Measurements from ENCODE around the gene NKD2. TPM values are rescaled to one million over a fixed set of nuclear protein-coding genes. Genes with fewer than 3 reads are reported as not detected.

Gene NKD2
- total RNA-seq, 1 donor, result 2.2 TPM

DNA sequence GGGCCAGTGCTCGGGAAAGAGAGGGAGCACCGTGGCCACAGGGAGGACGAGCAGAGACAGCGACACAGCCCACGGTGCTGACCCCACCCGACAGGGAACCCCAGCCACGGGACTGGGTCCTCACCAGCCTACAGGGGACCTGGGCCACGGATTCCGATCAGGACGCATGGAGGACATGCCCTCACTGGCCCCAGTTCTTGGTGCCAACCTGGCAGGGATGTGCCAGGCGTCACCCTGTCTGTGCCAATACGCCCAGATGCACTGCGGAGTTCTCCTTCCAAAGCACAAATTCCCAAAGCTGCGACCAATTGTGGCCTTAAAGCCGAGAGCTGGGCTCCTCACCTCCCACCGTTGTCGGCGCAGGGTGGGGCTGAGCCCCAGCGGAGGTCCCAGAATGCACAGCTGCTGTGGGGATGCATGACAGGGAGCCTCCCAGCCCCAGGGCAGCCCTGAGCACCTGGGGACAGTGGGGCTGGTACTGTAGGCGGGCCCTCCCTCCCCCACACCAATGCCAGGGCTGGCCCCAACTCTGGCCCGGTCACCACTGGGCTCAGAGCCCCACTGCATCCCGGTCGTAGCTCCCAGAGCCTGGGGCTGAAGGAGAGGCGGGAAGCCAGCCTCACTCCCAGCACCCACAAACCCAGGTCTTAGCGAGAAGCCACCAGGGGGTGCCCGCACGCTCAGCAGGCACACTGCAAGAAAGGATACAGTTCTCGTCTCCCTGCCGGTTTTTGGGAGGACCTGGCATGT lies 44.2 kb downstream of the NKD2 start:
- H3K4me3 ChIP-seq (ENCODE audit: low read depth, low read length), result no peak overlapping the region
- no peak for DNase-seq (ENCODE audit: low read depth)
- TF ChIP-seq, protein P1, sequence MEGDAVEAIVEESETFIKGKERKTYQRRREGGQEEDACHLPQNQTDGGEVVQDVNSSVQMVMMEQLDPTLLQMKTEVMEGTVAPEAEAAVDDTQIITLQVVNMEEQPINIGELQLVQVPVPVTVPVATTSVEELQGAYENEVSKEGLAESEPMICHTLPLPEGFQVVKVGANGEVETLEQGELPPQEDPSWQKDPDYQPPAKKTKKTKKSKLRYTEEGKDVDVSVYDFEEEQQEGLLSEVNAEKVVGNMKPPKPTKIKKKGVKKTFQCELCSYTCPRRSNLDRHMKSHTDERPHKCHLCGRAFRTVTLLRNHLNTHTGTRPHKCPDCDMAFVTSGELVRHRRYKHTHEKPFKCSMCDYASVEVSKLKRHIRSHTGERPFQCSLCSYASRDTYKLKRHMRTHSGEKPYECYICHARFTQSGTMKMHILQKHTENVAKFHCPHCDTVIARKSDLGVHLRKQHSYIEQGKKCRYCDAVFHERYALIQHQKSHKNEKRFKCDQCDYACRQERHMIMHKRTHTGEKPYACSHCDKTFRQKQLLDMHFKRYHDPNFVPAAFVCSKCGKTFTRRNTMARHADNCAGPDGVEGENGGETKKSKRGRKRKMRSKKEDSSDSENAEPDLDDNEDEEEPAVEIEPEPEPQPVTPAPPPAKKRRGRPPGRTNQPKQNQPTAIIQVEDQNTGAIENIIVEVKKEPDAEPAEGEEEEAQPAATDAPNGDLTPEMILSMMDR (IDR thresholded peaks at IDR 0.05; ENCODE audit: insufficient read depth, low read depth, low read length), result no peak

DNA sequence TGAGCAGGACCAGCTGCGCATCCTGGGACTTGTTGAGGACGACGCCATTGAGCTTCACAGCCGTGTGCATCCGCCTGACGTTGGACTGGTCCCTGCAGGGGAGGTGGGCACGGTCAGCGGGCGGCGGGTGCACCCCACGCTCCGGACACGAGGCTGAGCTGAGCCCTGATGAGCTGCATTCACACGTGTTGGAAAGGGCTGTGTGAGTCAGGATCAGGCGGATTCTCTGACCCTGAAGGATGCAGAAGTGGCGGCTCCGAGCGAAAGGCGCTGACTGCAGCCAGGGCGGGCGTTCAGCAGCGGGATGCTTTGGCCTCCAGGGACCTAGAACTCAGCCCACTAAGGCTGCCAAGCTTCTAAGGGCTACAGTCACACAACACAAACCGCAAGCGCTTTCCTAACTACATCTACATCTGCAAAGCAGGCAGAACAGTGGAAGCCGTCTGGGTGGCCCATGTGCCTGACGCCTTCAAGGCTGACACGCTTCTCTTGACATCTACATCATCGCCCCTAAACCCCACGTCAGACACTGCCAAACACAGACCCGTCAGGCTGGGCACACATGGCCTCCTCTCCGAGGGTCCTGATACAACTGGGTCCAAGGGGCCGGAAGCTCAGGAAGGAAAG lies 44.9 kb downstream of the NKD2 start:
- TF ChIP-seq, protein P1 (IDR thresholded peaks at IDR 0.05; ENCODE audit: insufficient read depth, low read depth, low read length), result no peak
- DNase-seq (ENCODE audit: low read depth), result no peak
- H3K4me3 ChIP-seq (ENCODE audit: low read depth, low read length), result no peak overlapping the region

DNA sequence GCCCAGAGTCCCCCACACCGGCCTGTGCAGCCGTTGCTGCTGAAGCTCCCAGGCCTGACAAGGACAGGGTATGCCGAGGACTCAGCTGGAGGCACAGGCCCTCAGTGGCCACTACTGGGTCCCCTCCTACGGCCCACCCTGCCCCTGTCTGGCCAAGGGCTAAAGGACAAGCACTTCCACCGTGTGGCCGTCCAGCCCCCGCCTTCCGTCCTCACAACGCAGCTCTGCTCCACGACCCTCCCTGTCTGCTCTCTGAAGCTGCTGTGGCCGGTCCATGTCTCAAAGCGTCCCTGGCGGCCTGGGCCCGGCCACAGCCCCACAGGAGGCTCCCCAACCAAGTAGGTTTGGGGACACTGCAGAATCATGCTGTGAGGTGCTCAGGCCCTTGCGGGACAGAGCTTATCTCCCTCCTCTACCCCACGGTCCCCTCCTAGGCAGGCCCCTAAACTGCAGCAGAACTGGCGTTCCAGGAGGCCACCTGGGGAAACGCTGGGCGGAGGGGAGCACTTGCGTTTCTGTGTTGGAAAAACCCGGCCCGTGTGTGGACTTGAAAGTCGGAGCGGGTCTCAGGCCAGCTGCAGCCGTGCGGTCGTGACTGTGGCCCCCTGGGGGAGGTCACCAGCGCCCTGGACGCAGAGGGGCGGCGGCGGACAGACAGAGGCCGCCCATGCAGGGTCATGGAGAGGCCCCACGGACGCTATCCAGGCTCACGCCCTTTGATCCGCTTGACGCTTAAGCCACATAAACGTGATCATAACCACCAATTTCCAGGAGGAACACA lies 45.6 kb downstream of the NKD2 start:
- no peak for DNase-seq (ENCODE audit: low read depth)
- TF ChIP-seq, protein P1 (IDR thresholded peaks at IDR 0.05; ENCODE audit: insufficient read depth, low read depth, low read length), result no peak
- no peak overlapping the region for H3K4me3 ChIP-seq (ENCODE audit: low read depth, low read length)

DNA sequence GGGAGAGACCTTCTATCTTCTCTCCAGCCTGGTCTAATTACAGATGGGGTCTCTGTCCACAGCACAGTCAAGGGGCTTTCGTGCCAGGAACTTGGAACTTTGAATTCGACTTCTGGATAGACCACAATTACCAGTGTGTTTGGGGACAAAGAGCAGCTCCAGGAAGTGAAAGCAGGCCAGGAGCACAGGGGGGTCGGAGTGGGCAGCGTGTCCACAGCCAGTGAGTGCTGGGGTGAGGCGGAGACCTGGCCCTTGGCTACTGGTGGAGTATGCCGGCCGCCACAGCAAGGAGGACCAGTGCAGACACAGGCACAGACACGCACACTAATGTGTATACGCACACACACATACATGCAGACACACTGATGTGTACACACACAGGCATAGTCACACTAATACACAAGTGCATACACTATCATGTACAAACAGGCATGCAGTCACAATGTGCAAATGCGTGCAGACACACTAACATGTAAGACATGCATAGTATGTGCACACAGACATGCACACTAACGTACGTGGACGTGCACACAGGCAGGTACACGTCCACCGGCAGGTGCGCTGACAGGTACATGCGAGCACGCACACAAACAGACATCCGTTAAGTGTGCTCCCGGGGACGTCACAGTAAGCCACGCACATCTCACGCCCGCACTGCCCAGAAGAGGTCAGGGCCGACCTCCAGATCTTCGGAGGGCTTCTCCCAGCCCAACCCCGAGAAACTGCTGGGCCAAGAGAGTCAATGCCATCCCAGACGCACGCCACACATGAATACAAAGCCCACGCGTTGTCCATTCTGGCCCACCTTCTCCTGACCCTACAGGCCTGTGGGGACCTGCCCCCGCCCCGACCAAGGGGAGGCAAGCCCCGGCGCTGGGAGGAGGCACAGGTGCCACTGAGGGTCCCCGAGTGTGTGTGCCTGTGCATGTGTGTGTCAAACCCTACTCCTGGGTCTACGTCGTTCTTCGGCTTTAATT lies 46.5 kb downstream of the NKD2 start:
- TF ChIP-seq, protein P1 (IDR thresholded peaks at IDR 0.05; ENCODE audit: insufficient read depth, low read depth, low read length), result no peak
- no peak for DNase-seq (ENCODE audit: low read depth)

DNA sequence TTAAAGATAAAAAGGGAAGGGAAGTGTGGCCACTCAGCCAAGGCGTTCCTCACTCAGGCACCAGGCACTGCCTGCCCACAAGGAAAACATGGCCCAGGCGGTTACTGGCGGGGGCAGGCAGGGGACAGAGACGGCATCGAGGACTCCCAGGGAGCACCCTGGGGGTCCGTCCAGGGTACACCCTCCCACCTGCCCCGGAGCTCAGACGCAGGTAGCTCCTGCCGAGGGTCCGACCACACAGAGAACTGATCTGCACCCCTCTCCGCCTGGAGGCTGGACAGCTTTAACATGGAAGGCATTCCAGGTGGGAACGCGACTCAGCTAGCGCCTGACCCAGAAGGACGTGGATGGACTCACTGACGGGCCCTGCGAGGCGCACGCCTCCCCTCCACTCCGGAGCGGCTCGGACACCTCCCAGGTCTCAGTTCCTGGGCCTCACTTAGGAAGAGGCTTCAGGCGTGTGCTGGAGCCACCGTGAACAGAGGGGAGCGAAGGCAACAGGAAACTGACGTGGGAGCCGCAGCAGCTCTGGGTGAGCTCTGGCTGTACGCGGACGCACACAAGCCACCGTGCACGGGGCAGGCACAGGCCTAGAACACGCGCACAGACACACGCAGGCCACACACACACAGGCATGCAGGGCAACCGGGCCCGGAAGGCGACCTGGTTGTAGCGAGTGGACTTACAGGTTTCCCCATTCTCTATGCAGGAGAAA lies 47.5 kb downstream of the NKD2 start:
- DNase-seq (ENCODE audit: low read depth), result no peak

More for the DNA sequence above, 46.5 kb downstream of the NKD2 start:
- no peak overlapping the region for H3K4me3 ChIP-seq (ENCODE audit: low read depth, low read length)

More for the DNA sequence above, 47.5 kb downstream of the NKD2 start:
- TF ChIP-seq, protein P1 (IDR thresholded peaks at IDR 0.05; ENCODE audit: insufficient read depth, low read depth, low read length), result no peak
- no peak overlapping the region for H3K4me3 ChIP-seq (ENCODE audit: low read depth, low read length)

Data from fibroblast of villous mesenchyme (primary cell).